Activated T-helper 1 cell treated with anti-CD3 and anti-CD28 coated beads, Interleukin-12 subunit alpha, Interleukin-12 subunit beta, Interleukin-2, Interleukin-4 antibody, amounts not matched to agents 30 ng/mL and 10 ng/mL and 1 ng/mL, durations not matched to agents 14 hours and 24 hours and 36 hours (primary cell): ENCODE measurements around the gene USP17L29. TPM values are rescaled to one million over a fixed set of nuclear protein-coding genes. Genes with fewer than 3 reads are reported as not detected.
"Not testable (repeated sequence)": the region's sequence is repeated elsewhere in the genome, so short reads cannot be mapped to it uniquely, and the experiment has no call there.

ENCODE experiments used
- DNase-seq: peaks from one replicate; pipeline ENCODE4 v3.0.0; 2021; ENCODE audit warnings: low spot score
- H3K27ac Mint-ChIP-seq: one replicate; pipeline ENCODE4 v1.8.0; 2021; ENCODE audit warnings: mild to moderate bottlenecking, mixed read lengths
- H3K27me3 Mint-ChIP-seq: one replicate; pipeline ENCODE4 v1.8.0; 2022; ENCODE audit warnings: mild to moderate bottlenecking, moderate library complexity, mixed read lengths; ENCODE audit not compliant: insufficient read depth
- H3K36me3 Mint-ChIP-seq: one replicate; pipeline ENCODE4 v1.8.0; 2021; ENCODE audit warnings: low read depth, mixed read lengths
- H3K4me1 Mint-ChIP-seq: one replicate; pipeline ENCODE4 v1.8.0; 2021; ENCODE audit warnings: low read depth, mixed read lengths
- H3K4me3 Mint-ChIP-seq: one replicate; pipeline ENCODE4 v1.8.0; 2021; ENCODE audit warnings: mild to moderate bottlenecking, moderate library complexity, mixed read lengths
- H3K9me3 Mint-ChIP-seq: one replicate; pipeline ENCODE4 v1.8.0; 2021; ENCODE audit warnings: mixed read lengths
- intact Hi-C: fragments of 100-400 bp; cut with micrococcal nuclease; formaldehyde crosslinking; loops from one replicate; pipeline ENCODE4 v1.15.1; 2024
- total RNA-seq: library from RNA; stranded (reverse); gene quantifications from 2 replicates; pipeline ENCODE4 v1.2.3, GENCODE V29; 2022

USP17L29 gene
- total RNA-seq: not detected in 2 replicates

- H3K4me1 Mint-ChIP-seq, H3K27ac Mint-ChIP-seq, intact Hi-C loops, DNase-seq, H3K36me3 Mint-ChIP-seq, H3K27me3 Mint-ChIP-seq, H3K9me3 Mint-ChIP-seq, H3K4me3 Mint-ChIP-seq: not testable (repeated sequence)
Measured at GRCh38 chr4:9353338-9353737, at the start of gene USP17L29. Gene USP17L29 (plus strand): TSS chr4:9353638. CDS start chr4:9353638, 0 bp downstream.

- H3K27ac Mint-ChIP-seq, H3K36me3 Mint-ChIP-seq, H3K4me3 Mint-ChIP-seq, DNase-seq, H3K9me3 Mint-ChIP-seq, intact Hi-C loops, H3K27me3 Mint-ChIP-seq, H3K4me1 Mint-ChIP-seq: not testable (repeated sequence)
Measured at GRCh38 chr4:9324191-9324590, 29.2 kb upstream of the USP17L29 start.

GRCh38 chr4:9324865-9325264 lies 28.6 kb upstream of the USP17L29 start, which contains the start of gene USP17L24:
Gene USP17L24 (plus strand): TSS chr4:9325165. CDS start chr4:9325165, 0 bp downstream.
- H3K9me3 Mint-ChIP-seq, intact Hi-C loops, H3K27me3 Mint-ChIP-seq, H3K27ac Mint-ChIP-seq, DNase-seq, H3K36me3 Mint-ChIP-seq, H3K4me1 Mint-ChIP-seq, H3K4me3 Mint-ChIP-seq: not testable (repeated sequence)

- H3K36me3 Mint-ChIP-seq, H3K27ac Mint-ChIP-seq, DNase-seq, H3K4me1 Mint-ChIP-seq, H3K9me3 Mint-ChIP-seq, H3K27me3 Mint-ChIP-seq, intact Hi-C loops, H3K4me3 Mint-ChIP-seq: not testable (repeated sequence)
Measured at GRCh38 chr4:9329611-9330010, 23.8 kb upstream of the USP17L29 start, which contains the start of gene USP17L25. Gene USP17L25 (plus strand): TSS chr4:9329911. CDS start chr4:9329911, 0 bp downstream.

GRCh38 chr4:9334358-9334757 lies 19.1 kb upstream of the USP17L29 start, which contains the start of gene USP17L26:
Gene USP17L26 (plus strand): TSS chr4:9334658. CDS start chr4:9334658, 0 bp downstream.
- H3K9me3 Mint-ChIP-seq, intact Hi-C loops, H3K27ac Mint-ChIP-seq, H3K4me3 Mint-ChIP-seq, H3K27me3 Mint-ChIP-seq, DNase-seq, H3K4me1 Mint-ChIP-seq, H3K36me3 Mint-ChIP-seq: not testable (repeated sequence)

GRCh38 chr4:9339103-9339502 lies 14.3 kb upstream of the USP17L29 start, which contains the start of gene USP17L5:
Gene USP17L5 (plus strand): TSS chr4:9339403. CDS start chr4:9339403, 0 bp downstream.
- H3K27me3 Mint-ChIP-seq, H3K4me3 Mint-ChIP-seq, intact Hi-C loops, H3K9me3 Mint-ChIP-seq, H3K27ac Mint-ChIP-seq, DNase-seq, H3K36me3 Mint-ChIP-seq, H3K4me1 Mint-ChIP-seq: not testable (repeated sequence)

- not testable (repeated sequence) for H3K36me3 Mint-ChIP-seq, H3K4me1 Mint-ChIP-seq
Measured at GRCh38 chr4:9343848-9344247, 9.6 kb upstream of the USP17L29 start, which contains the start of gene USP17L27. Gene USP17L27 (plus strand): TSS chr4:9344148. CDS start chr4:9344148, 0 bp downstream.

GRCh38 chr4:9348593-9348992 lies 4.8 kb upstream of the USP17L29 start, which contains the start of gene USP17L28:
Gene USP17L28 (plus strand): TSS chr4:9348893. CDS start chr4:9348893, 0 bp downstream.
- H3K4me1 Mint-ChIP-seq, H3K4me3 Mint-ChIP-seq, H3K27me3 Mint-ChIP-seq, DNase-seq, intact Hi-C loops, H3K36me3 Mint-ChIP-seq, H3K27ac Mint-ChIP-seq, H3K9me3 Mint-ChIP-seq: not testable (repeated sequence)

More at GRCh38 chr4:9343848-9344247, 9.6 kb upstream of the USP17L29 start, which contains the start of gene USP17L27:
- DNase-seq, H3K27ac Mint-ChIP-seq, H3K4me3 Mint-ChIP-seq, H3K9me3 Mint-ChIP-seq, H3K27me3 Mint-ChIP-seq, intact Hi-C loops: not testable (repeated sequence)

GRCh38 chr4:9350866-9351265 lies 2.6 kb upstream of the USP17L29 start:
- H3K4me1 Mint-ChIP-seq, H3K27me3 Mint-ChIP-seq, H3K9me3 Mint-ChIP-seq, DNase-seq, intact Hi-C loops, H3K4me3 Mint-ChIP-seq, H3K27ac Mint-ChIP-seq, H3K36me3 Mint-ChIP-seq: not testable (repeated sequence)

- H3K4me3 Mint-ChIP-seq, H3K4me1 Mint-ChIP-seq, H3K27me3 Mint-ChIP-seq, DNase-seq, intact Hi-C loops, H3K27ac Mint-ChIP-seq, H3K9me3 Mint-ChIP-seq, H3K36me3 Mint-ChIP-seq: not testable (repeated sequence)
Measured at GRCh38 chr4:9362829-9363228, 9.4 kb downstream of the USP17L29 start, which contains the start of gene USP17L30. Gene USP17L30 (plus strand): TSS chr4:9363129. CDS start chr4:9363129, 0 bp downstream.

GRCh38 chr4:9379881-9380280 lies 26.4 kb downstream of the USP17L29 start:
- H3K4me3 Mint-ChIP-seq, intact Hi-C loops, H3K36me3 Mint-ChIP-seq, H3K4me1 Mint-ChIP-seq, H3K27ac Mint-ChIP-seq, DNase-seq, H3K27me3 Mint-ChIP-seq, H3K9me3 Mint-ChIP-seq: not testable (repeated sequence)

- H3K9me3 Mint-ChIP-seq, H3K4me1 Mint-ChIP-seq, H3K27ac Mint-ChIP-seq, H3K27me3 Mint-ChIP-seq, intact Hi-C loops, H3K36me3 Mint-ChIP-seq: not testable (repeated sequence)
- peak; percentile 53 for DNase-seq
- H3K4me3 Mint-ChIP-seq: peak overlapping the region; percentile 36
Measured at GRCh38 chr4:9381012-9381534, 27.6 kb downstream of the USP17L29 start.

GRCh38 chr4:9384126-9384525 lies 30.7 kb downstream of the USP17L29 start:
- Mint-ChIP-seq H3K9me3 (no peaks in the 10 kb centered on the region), H3K27me3 (peaks cover 3% of the 10 kb centered on the region), H3K36me3 (no peaks in the 10 kb centered on the region), H3K27ac (no peak overlapping the region), H3K4me1 (no peaks in the 10 kb centered on the region), H3K4me3 (no peak overlapping the region)
- DNase-seq: no peak
- intact Hi-C loops: no loop called here
